ENCODE measurements around the gene ELANE.
"Not testable (repeated sequence)": the region's sequence is repeated elsewhere in the genome, so short reads cannot be mapped to it uniquely, and the experiment has no call there.

Gene ELANE

DNA sequence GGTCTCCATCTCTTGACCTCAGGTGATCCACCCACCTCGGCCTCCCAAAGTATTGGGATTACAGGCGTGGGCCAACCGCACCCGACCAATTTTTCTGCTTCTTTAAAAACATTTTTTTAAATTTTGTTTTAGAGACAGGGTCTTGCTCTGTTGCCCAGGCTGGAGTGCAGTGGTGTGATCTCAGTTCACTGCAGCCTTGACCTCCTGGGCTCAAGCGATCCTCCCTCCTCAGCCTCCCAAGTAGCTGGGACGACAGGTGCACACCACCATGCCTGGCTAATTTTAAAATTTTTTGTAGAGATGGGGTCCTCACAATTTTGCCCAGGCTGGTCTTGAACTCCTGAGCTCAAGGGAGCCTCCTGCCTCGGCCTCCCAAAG is 9.3 kb upstream of the ELANE start:
- DNase-seq (ENCODE audit: low read depth in 2 of 3, low spot score in 1 of 3): not testable (repeated sequence)

DNA sequence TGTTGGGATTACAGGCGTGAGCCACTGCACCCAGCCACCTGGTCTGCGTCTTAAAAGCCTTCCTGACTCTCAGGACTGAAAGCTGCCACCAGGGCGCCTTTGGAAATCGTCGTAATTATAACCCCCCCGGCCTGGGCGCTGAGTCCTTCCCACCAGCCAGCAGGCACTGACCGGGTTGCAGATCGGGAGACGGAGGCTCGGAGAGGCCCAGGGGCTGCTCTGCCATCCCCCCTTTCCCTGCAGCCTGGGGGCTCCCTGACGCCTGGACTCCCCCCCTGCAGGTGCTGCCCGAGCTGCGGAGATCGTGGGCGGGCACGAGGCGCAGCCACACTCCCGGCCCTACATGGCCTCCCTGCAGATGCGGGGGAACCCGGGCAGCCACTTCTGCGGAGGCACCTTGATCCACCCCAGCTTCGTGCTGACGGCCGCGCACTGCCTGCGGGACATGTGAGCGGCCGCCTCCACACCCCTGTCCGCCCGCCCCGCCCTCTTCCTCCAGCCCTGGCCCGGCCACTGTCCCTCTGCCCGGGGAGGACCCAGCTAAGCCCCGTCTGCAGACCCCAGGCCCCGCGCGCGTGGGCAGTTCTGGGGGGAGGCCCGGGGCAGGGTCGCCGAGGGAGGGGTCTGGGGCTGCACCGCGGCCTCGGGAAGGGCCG is 8.8 kb upstream of the ELANE start:
- DNase-seq (ENCODE audit: low read depth in 2 of 3, low spot score in 1 of 3): no peak

DNA sequence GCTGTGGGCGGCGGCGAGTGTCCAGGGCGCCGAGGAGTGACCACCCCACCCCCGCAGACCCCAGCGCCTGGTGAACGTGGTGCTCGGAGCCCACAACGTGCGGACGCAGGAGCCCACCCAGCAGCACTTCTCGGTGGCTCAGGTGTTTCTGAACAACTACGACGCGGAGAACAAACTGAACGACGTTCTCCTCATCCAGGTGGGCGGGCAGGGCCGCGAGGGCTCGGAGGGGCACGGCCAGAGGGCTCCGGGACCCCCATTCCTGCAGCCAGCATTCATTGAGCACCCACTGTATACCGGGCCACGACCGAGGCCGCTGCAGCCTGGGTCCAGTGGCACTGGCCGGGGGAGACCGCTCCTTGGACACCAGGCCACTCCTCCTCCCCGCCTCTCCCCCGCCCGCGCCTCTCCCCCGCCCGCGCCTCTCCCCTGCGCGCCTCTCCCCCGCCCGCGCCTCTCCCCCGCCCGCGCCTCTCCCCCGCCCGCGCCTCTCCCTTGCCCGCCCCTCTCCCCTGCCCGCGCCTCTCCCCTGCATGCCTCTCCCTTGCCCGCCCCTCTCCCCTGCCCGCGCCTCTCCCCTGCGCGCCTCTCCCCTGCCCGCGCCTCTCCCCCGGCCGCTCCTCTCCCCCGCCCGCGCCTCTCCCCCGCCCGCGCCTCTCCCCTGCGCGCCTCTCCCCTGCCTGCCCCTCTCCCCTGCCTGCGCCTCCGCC is 8.1 kb upstream of the ELANE start:
- DNase-seq (ENCODE audit: low read depth in 2 of 3, low spot score in 1 of 3): no peak

- DNase-seq (ENCODE audit: low read depth in 2 of 3, low spot score in 1 of 3): no peak
These were observed 7.5 kb upstream of the ELANE start for GRCh38 chr19:844546-844971.

GRCh38 chr19:845707-846521 is 6.2 kb upstream of the ELANE start:
- DNase-seq (ENCODE audit: low read depth in 2 of 3, low spot score in 1 of 3): no peak

- DNase-seq (ENCODE audit: low read depth in 2 of 3, low spot score in 1 of 3): no peak
These were observed 3.6 kb upstream of the ELANE start for GRCh38 chr19:848386-848921.

- DNase-seq (ENCODE audit: low read depth in 2 of 3, low spot score in 1 of 3): not testable (repeated sequence)
These were observed 2.9 kb upstream of the ELANE start for GRCh38 chr19:849195-849594.

- no peak for DNase-seq (ENCODE audit: low read depth in 2 of 3, low spot score in 1 of 3)
These were observed 1.7 kb upstream of the ELANE start for GRCh38 chr19:850221-850978.

GRCh38 chr19:850979-851335 is 1.1 kb upstream of the ELANE start:
- no peak for DNase-seq (ENCODE audit: low read depth in 2 of 3, low spot score in 1 of 3)

DNA sequence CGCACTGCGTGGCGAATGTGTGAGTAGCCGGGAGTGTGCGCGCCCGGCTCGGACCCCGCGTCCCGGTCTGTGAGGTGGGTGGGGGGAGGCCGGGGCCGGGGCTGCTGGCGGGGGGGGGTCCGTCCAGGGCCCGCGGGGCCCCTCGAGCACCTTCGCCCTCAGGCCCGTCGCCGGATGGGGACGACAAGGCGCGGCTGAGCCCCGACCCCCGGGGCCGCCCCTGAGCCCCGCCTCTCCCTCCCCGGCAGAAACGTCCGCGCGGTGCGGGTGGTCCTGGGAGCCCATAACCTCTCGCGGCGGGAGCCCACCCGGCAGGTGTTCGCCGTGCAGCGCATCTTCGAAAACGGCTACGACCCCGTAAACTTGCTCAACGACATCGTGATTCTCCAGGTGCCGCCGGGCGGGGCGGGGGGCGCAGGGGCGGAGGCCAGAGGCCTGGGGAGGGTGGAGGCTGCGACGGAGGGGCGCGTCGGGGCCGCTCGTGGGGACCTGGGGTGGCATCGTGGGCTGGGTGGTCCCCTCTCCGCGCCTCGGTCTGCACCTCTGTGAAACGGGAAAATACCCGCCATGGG is 997 bp downstream of the ELANE start:
- no peak for DNase-seq (ENCODE audit: low read depth in 2 of 3, low spot score in 1 of 3)

- not testable (repeated sequence) for DNase-seq (ENCODE audit: low read depth in 2 of 3, low spot score in 1 of 3)
These were observed 1.6 kb downstream of the ELANE start for GRCh38 chr19:853614-854220.

DNA sequence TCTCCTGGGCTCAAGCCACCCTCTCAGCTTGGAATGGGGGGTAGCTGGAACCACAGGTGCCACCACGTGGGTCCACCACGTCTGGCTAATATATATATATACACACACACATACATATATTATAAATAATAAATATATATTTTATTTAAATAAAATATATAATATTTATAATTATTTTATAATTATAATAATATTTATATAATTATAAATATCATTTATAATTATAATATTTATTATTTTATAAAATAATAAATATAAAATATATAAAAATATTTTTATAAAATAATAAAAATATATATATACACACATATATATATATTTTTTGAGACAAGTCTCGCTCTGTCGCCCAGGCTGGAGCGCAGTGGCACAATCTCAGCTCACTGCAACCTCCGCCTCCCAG is 2.4 kb downstream of the ELANE start:
- no peak for DNase-seq (ENCODE audit: low read depth in 2 of 3, low spot score in 1 of 3)

DNA sequence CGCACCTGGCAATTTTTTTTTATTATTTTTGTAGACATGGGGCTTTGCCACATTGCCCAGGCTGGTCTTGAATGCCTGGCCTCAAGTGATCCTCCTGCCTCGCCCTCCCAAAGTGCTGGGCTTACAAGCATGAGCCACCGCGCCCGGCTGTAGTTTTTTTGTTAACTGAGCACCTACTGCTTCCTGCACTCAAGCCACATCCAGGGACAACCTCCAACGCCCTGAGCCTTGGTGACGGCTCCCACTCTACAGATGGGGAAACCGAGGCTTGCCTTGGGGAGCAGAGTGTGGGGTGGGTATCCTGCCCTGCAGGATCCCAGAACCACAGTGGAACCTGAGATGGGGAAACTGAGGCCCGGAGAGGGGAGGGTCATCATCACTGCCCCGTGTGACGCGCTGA is 3.0 kb downstream of the ELANE start:
- DNase-seq (ENCODE audit: low read depth in 2 of 3, low spot score in 1 of 3): no peak

DNA sequence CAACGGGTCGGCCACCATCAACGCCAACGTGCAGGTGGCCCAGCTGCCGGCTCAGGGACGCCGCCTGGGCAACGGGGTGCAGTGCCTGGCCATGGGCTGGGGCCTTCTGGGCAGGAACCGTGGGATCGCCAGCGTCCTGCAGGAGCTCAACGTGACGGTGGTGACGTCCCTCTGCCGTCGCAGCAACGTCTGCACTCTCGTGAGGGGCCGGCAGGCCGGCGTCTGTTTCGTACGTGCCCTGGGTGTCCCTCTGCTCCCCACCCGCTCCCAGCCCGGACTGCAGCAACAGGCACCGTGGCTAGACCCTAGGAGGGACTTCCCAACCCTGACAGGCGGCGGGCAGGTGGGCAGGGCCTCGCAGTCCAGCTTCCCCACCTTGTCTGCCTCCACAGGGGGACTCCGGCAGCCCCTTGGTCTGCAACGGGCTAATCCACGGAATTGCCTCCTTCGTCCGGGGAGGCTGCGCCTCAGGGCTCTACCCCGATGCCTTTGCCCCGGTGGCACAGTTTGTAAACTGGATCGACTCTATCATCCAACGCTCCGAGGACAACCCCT is 3.5 kb downstream of the ELANE start:
- no peak for DNase-seq (ENCODE audit: low read depth in 2 of 3, low spot score in 1 of 3)

GRCh38 chr19:858284-858683 is 6.2 kb downstream of the ELANE start:
- DNase-seq (ENCODE audit: low read depth in 2 of 3, low spot score in 1 of 3): no peak

GRCh38 chr19:858868-859843 is 7.1 kb downstream of the ELANE start, which contains the start of gene CFD:
CFD (plus strand) TSS chr19:859664; CDS start chr19:859690, 26 bp downstream.
- no peak for DNase-seq (ENCODE audit: low read depth in 2 of 3, low spot score in 1 of 3)

- DNase-seq (ENCODE audit: low read depth in 2 of 3, low spot score in 1 of 3): no peak
These were observed 9.1 kb downstream of the ELANE start for GRCh38 chr19:861141-861755.

Measured in stimulated activated CD4-positive, alpha-beta T cell treated with anti-CD3 and anti-CD28 coated beads, Interleukin-12 subunit alpha, Interleukin-12 subunit beta, amount 100 ng/mL, for 48 hours (primary cell).